NCI-H82 treated with DMSO at 0.1 percent for 48 hours (cell line): Measurements from ENCODE around the gene KLF17.

Experiments used
- DNase-seq: peaks from one replicate; lab custom pipeline; 2025; ENCODE audit not compliant: unreplicated experiment; lab: John Stamatoyannopoulos, UW

KLF17 gene

GRCh38 chr1:44118682-44119081 lies at the start of gene KLF17:
KLF17 (plus strand) TSS chr1:44118821; CDS start chr1:44118908, 87 bp downstream.
- DNase-seq: no peak

GRCh38 chr1:44071461-44071860 lies 47.2 kb upstream of the KLF17 start:
- no peak for DNase-seq

- no peak for DNase-seq
These were observed 46.4 kb upstream of the KLF17 start for GRCh38 chr1:44072204-44072603.

GRCh38 chr1:44072821-44073220 lies 45.8 kb upstream of the KLF17 start:
- no peak for DNase-seq

GRCh38 chr1:44073528-44073927 lies 45.1 kb upstream of the KLF17 start:
- no peak for DNase-seq

DNA sequence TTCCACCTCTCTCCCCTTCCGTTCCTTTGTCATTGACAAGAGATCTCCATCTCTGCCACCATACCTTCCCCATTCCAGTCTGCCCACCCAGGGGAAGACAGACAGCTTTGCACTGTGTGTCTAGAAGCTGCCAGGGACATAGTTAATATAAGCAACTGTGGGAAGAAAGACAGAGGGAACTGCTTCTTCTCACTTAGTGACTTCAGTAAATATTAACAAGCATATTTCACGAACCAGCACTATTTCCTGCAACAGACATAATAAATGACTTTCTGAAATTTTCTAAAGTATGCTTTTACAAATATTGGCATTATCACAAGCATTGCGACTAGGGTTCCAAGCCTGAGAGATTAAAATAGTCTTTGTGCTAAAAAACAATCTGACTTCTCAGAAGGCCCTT lies 44.2 kb upstream of the KLF17 start:
- DNase-seq: no peak

- DNase-seq: no peak
These were observed 42.6 kb upstream of the KLF17 start for GRCh38 chr1:44076066-44076465.

DNA sequence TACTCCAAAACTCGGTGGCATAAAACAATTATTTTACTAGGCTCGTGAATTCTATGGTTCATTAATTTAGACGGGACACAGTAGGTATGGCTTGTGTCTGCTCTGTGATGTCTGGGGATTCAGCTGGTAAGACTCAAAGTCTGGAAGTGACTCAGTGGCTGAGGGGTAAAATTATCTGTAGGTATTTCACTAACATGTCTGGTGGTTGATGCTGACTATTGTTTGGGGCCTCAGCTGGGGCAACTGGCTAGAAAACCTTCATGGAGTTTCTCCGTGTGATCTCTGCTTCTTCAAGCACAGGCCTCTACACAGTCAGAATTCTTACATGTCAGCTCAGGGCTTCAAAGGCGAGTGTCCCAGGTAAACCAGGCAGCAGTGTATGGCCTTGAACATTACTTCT lies 41.2 kb upstream of the KLF17 start:
- no peak for DNase-seq

DNA sequence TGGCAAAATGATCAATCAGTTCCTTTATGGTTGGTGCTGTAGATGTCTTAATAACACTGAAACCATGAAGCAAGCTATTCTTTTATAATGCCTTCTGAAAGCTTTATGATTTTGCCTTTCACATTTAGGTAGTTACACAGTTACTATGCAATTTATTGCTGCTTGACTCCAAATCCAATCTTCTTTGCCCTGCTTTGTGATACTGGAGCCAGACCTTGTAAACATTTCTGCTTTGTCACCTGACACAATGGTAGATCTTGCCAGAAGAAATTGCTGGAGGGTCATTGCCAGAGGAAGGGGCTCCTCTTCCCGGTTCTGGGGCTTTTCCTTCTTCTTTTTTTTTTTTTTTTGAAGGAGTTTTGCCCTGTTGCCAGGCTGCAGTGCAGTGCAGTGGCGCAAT lies 40.5 kb upstream of the KLF17 start:
- no peak for DNase-seq

DNA sequence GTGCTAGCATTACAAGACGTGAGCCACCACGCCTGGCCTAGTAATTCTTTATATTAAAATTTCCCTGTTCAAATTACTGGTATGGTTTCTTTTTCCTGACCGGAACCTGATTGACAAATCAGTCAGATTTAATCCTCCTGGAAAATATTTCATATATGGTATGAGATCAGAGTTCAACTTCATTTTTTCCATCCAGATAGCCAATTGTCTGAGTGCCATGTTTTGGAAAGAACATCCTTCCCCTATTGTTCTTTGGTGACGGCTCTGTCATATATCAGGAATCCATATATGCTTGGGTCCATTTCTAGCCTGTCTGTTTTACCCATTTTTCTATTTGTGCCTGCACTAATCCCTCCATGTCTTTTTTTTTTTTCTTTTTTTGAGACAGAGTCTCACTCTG lies 39.1 kb upstream of the KLF17 start:
- no peak for DNase-seq

DNA sequence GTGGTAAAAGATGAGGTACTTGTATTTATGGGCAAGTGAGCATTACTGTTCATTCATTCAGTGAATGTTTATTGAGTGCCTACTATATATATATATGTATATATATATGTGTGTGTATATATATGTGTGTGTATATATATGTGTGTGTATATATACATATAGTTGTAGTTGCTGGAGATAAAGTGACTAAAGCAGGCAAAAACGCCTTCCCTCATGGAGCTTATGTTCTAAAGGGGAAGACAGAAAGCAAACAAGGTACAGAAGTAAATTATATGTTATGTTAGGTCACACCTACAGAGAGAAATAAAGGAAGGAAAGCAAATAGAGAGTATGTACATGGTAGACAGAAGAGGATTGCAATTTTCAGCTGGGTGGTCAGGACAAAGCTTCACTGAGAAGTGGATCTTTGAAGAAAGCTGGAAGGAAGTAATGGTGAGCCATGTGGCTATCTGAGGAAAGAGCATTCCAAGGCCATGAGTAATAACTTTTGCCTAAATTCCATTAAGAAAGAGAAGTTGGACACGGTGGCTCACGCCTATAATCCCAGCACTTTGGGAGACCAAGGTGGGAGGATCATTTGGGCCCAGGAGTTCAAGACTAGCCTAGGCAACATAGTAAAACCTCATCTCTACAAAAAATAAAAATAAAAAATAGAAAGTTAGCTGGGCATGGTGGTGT lies 33.5 kb upstream of the KLF17 start:
- DNase-seq: no peak

DNA sequence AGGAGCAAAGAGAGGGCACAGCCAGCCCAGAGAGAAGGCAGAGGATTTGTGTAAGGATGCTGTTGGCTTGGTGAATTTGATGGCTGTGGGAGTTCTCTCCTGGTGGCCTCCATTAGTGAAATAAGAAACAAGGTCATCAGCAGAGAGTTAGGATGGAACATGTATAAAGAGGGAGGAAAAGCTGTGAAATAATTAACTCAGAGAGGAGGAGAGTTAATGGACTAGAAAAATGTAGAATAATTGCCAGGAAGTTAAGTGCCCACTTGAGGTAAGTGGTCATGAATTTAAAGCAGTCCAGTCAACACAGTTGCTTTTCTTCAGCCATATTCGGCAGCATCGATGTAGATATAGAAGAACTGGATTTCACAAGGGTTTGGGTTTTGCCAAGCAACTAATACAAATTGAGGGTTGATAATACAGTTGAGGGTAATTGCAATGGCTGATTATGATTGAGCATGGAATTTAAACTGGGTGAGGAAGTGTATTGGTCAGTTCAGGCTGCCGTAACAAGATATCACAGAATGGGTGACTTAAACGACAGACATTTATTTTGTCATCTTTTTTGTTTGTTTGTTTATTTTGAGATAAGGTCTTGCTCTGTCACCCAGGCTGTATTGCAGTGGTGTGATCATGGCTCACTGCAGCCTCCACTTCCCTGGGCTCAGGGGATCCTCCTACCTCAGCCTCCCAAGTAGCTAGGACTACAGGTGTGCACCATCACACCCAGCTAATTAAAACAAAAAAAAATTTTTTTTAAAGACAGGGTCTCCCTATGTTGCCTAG lies 31.7 kb upstream of the KLF17 start:
- no peak for DNase-seq

DNA sequence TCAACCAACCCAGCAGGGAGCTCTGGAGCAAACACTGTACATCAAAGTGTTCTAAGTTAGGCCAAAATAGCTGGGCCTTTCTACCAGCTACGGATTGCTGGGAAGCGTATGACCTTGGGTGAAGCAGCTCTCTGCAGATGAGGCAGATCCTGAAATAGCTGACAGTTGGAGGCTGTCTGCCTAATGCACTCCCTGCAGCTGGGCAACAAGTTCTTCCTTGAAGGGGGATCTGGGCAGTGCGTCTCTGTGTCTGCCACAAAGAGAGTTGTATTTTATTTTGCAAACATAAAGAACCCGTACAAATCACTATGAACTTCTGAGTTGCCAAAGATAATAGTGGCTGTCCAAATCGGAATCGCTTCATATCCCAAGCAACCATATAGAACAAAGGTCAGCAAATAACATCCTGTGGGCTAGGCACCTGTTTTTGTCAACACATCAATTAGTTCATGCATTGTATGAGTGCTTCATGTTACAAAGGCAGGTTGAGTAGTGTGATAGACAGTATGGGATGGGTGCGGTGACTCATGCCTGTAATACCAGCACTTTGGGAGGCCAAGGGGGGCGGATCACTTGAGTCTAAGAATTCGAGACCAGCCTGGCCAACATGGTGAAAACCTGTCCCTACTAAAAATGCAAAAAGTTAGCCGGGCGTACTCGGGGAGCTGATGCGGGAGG lies 29.1 kb upstream of the KLF17 start:
- no peak for DNase-seq

GRCh38 chr1:44090429-44091252 lies 28.0 kb upstream of the KLF17 start:
- DNase-seq: no peak

DNA sequence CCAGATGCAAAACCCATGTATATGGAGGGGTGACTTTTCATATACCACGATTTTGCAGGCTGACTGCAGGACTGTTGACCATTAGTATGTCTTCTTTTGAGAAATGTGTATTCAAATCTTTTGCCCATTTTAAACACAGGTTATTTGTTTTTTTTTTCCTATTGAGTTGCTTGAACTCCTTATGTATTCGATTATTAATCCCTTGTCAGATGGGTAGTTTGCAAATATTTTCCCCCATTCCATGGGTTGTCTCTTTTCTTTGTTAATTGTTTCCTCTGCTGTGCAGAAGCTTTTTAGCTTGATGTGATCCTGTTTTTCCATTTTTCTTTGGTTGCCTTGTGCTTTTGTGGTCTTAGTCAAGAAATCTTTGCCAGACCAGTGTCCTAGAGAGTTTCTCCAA lies 24.6 kb upstream of the KLF17 start:
- no peak for DNase-seq

DNA sequence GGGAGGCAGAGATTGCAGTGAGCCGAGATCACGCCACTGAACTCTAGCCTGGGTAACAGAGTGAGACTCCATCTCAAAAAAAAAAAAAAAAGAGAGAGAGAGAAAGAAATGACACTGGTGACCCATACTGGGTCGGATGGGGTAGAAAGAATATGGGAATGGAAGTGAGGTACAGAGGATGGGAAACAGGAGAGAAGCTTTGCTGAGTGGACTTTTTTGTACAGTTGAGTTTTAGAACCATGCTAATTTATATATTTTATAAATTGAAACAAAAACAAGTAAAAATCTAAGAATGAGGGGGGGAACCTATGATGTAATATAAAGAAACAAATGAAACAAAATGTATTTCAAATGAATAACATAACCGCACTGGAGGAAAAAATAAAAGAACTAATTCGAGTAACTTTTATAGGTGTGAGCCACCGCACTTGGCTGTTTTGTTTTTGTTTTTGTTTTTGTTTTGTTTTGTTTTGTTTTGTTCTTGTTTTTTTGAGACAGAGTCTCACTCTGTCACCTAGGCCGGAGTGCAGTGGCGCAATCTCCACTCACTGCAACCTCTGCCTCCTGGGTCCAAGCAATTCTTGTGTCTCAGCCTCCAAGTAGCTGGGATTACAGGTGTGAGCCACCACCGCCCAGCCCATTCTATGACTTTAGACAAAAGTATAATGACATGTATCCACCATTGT lies 18.3 kb upstream of the KLF17 start:
- no peak for DNase-seq

GRCh38 chr1:44101328-44101727 lies 17.3 kb upstream of the KLF17 start:
- DNase-seq: no peak

GRCh38 chr1:44103270-44104131 lies 15.1 kb upstream of the KLF17 start:
- no peak for DNase-seq

DNA sequence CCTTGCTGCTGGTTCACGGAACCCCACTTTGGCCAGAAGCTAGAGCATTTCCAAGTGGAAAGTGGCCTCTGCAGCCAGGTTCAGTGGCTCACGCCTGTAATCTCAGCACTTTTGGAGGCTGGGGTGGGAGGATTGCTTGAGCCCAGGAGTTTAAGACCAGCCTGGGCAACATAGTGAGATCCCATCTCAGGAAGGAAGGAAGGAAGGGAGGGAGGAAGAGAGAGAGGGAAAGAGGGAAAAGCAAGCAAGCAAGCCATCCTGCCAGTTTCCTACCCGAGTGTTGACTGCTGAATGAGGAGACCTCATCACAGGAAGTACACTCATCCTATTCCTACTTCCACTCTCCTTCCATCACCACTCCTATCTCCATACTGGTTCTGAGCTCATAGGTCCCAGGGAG lies 12.8 kb upstream of the KLF17 start:
- DNase-seq: no peak

DNA sequence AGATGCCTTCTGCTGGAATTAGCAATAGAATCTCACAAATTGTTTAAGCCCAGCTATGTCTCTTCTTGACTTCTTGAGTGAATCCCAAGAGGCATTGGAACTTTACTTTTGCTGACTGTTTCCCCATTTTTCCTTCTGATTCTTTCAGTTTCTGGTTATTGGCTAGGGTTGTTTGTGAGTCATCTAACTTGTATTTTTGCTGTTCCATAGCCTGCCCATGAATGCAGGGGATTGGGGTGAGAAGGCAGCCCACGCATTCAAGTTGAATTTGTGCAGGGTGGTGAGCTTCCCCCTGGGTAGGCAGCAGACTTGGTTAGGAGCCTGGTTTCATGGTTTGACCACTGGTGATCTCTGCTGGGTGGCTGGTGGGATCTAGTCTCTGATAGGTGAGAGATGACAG lies 10.4 kb upstream of the KLF17 start:
- no peak for DNase-seq
